H1 (cell line): Measurements from ENCODE around the gene LRRC23. TPM values are rescaled to one million over a fixed set of nuclear protein-coding genes. Genes with fewer than 3 reads are reported as not detected.

Experiments
- CTCF ChIP-seq, 3 experiments: IDR thresholded peaks; 1 replicate in 2 of 3; 2 replicates in 1 of 3; pipeline versions ENCODE4 v1.5.1 to v1.6.1; 2011; ENCODE audit warnings: low read length in 3 of 3, mild to moderate bottlenecking in 3 of 3, inconsistent platforms in 2 of 3, low read depth in 1 of 3, moderate library complexity in 1 of 3; ENCODE audit not compliant: insufficient read depth in 1 of 3; ENCODE audit errors: control extremely low read depth in 1 of 3
- FOSL1 ChIP-seq: IDR thresholded peaks from 2 replicates; pipeline ENCODE4 v1.6.1; 2011; ENCODE audit warnings: mild to moderate bottlenecking, low read depth, low read length, moderate library complexity; ENCODE audit not compliant: insufficient read depth
- POLR2AphosphoS5 ChIP-seq: IDR thresholded peaks from 2 replicates; pipeline ENCODE4 v1.6.1; 2011; ENCODE audit warnings: low read depth, low read length
- SIN3A ChIP-seq, 2 experiments: IDR thresholded peaks in 1 of 2; conservative IDR thresholded peaks in 1 of 2; 2 replicates each; pipeline ENCODE4 v1.6.1; 2011 to 2012; ENCODE audit warnings: low read length in 2 of 2, improper control_type of control experiment in 1 of 2, low read depth in 1 of 2, mild to moderate bottlenecking in 1 of 2
- SP4 ChIP-seq: IDR thresholded peaks from 2 replicates; pipeline ENCODE4 v1.6.1; 2012; ENCODE audit warnings: low read length, inconsistent platforms
- TAF1 ChIP-seq: IDR thresholded peaks from 2 replicates; pipeline ENCODE4 v1.6.1; 2011; ENCODE audit warnings: mild to moderate bottlenecking, low read depth, low read length
- TBP ChIP-seq: IDR thresholded peaks from 2 replicates; pipeline ENCODE4 v1.6.1; 2011; ENCODE audit warnings: low read depth, low read length, improper control_type of control experiment
- YY1 ChIP-seq: IDR thresholded peaks from 2 replicates; pipeline ENCODE4 v1.6.1; 2011; ENCODE audit warnings: low read depth, mild to moderate bottlenecking, low read length
- polyA plus RNA-seq, 7 experiments: library from polyadenylated mRNA; depleted of rRNA in 3 of 7; stranded (reverse) in 5 of 7; unstranded in 2 of 7; fragments of >200 nt in 5 of 7; fragments of 200-250 nt in 2 of 7; gene quantifications; 1 replicate in 5 of 7; 2 replicates in 1 of 7; 4 replicates in 1 of 7; pipeline versions ENCODE4 v1.2.1 to v1.2.3, GENCODE V29; 2011 to 2013; ENCODE audit warnings: missing spikeins in 2 of 7, mixed read lengths in 2 of 7
- total RNA-seq: library from RNA; stranded (reverse); fragmentation: NEBNext Ultra II Directional; extraction: Animal tissue kit (Norgen Biotek cat#: 25700); gene quantifications from 2 replicates; pipeline ENCODE4 v1.2.1, GENCODE V29; 2021

LRRC23 gene
- total and polyA plus RNA-seq, 2 of the 8 experiments (the other 6 are each of a cell fraction or from before 2014, with no cell fraction given): 2.5 to 3.6 TPM

GRCh38 chr12:6921539-6921938 lies 16.9 kb downstream of the LRRC23 start (continued):
- no peak for TF ChIP-seq FOSL1
- TF ChIP-seq SP4: no peak
- no peak for TF ChIP-seq TAF1
- TF ChIP-seq YY1: no peak
- TF ChIP-seq POLR2AphosphoS5: no peak
- no peak for TF ChIP-seq SIN3A (conservative IDR thresholded peaks at IDR 0.05 in 1 of 2, IDR thresholded peaks at IDR 0.05 in 1 of 2; ENCODE audit: low read depth in 1 of 2, low read length in 2 of 2)
- no peak for TF ChIP-seq CTCF (IDR thresholded peaks at IDR 0.05; ENCODE audit: control extremely low read depth in 1 of 3, insufficient read depth in 1 of 3, low read depth in 1 of 3, low read length in 3 of 3)
- TF ChIP-seq TBP: no peak
